Measurements from ENCODE around the gene ZP1. TPM values are rescaled to one million over a fixed set of nuclear protein-coding genes. Genes with fewer than 3 reads are reported as not detected.
A peak's percentile ranks its signal among the peaks of the same experiment; 100 is the strongest.

Gene ZP1
- total and polyA plus RNA-seq, 2 of the 4 experiments (the other 2 are of a cell fraction), result 0.18 to 1.6 TPM

DNA sequence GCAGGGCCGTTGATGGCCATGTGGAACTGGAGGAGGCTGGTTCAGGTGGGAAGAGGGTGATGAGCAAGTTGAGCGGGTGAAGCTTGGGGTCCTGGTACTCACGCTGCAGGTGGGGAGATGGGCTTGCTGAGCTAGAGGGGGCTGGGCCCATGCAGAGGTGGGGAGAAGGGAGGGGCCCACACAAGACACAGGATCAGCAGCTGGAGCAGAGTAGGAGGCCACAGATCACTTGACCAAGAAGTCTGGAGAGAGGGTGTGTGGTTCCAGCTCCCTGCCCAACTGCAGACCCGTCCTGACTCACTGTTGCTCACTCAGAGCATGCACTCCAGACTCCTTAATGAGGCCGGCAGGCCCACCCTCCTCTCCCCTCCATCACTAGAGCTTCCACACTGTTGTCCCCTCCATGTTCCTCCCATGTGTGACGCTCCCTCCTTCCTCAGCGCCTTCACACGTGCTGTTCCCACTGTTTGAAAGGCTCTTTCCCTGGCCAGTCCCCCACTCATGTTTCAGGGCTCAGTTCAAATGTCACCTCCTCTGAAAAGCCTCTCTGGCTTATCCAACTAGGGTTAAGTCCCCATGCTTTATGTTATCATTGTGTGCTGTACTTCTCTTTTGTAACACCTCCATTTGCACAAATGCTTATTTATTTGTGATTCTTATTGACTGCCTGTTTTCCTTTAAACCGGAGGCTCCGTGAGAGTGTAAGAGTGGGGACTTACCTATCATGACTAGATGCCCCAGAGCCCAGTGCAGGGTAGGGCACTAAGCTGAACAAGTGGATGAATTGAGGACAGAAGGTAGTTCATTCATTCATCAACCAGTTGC is 23.1 kb upstream of the ZP1 start:
- WGBS, 2 experiments (ENCODE audit: extremely low coverage in 2 of 2, insufficient read length in 1 of 2), result 64% methylated on average over 3 of the region's 10 CpGs; no CpG with 5 or more reads in 1 of the 2 experiments
- H2BK5ac ChIP-seq (ENCODE audit: low read depth, low read length, poor library complexity, severe bottlenecking), result no peak overlapping the region
- no peak overlapping the region for H4K5ac ChIP-seq (ENCODE audit: low read depth, low read length)
- ChIA-PET POLR2A (ENCODE audit: unreplicated experiment) (no interaction called here), CTCF (interaction anchor here (1.1 kb wide), 2 partner anchors 12 to 43 kb away, joined by 4 read pairs; partner anchors contain the start of gene PTGDR2)
- no peak overlapping the region; the same call in 1 of the 2 replicates for H2AK5ac ChIP-seq (ENCODE audit: low read depth, low read length)
- no peaks in the 10 kb centered on the region for H3K27me3 ChIP-seq (ENCODE audit: control insufficient read depth, insufficient read depth, low read length)
- 0 out of 2 replicates have a peak, but pooled peaks cover 12% of the 10 kb centered on the region for H4K20me1 ChIP-seq (ENCODE audit: insufficient read depth, low read length)
- H3K79me1 ChIP-seq (ENCODE audit: low read depth in 1 of 2, low read length in 2 of 2), result peaks cover 19 to 53% of the 10 kb centered on the region in 2 experiments
- no peak overlapping the region for H4K8ac ChIP-seq (ENCODE audit: low read depth in 2 of 2, low read length in 2 of 2)
- H3K56ac ChIP-seq (ENCODE audit: extremely low read depth, insufficient read depth, low read length), result no peak overlapping the region
- in situ Hi-C loops (cut with MboI; ENCODE audit: low sequenced_read_pairs) (no loop called here), dilution Hi-C loops (cut with HindIII; ENCODE audit: low sequenced_read_pairs, unreplicated experiment) (no loop called here), intact Hi-C loops (cut with micrococcal nuclease) (no loop called here)
- peak overlapping the region; percentile 72 for H3K4me2 ChIP-seq (ENCODE audit: low read depth, low read length)
- no peak for TF ChIP-seq MAZ (IDR thresholded peaks at IDR 0.05; ENCODE audit: borderline replicate concordance, low read depth, low read length)
- TF ChIP-seq RFX5 (IDR thresholded peaks at IDR 0.05; ENCODE audit: low read depth, low read length), result no peak
- no peak for TF ChIP-seq RCOR1 (IDR thresholded peaks at IDR 0.05; ENCODE audit: insufficient replicate concordance, low read length)
- TF ChIP-seq FOS (IDR thresholded peaks at IDR 0.05; ENCODE audit: low read depth, low read length), result no peak
- TF ChIP-seq, protein P1, sequence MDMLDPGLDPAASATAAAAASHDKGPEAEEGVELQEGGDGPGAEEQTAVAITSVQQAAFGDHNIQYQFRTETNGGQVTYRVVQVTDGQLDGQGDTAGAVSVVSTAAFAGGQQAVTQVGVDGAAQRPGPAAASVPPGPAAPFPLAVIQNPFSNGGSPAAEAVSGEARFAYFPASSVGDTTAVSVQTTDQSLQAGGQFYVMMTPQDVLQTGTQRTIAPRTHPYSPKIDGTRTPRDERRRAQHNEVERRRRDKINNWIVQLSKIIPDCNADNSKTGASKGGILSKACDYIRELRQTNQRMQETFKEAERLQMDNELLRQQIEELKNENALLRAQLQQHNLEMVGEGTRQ (IDR thresholded peaks at IDR 0.05; ENCODE audit: low read depth, low read length), result no peak
- TF ChIP-seq RAD21 (IDR thresholded peaks at IDR 0.05; ENCODE audit: low read length), result no peak
- TF ChIP-seq, protein P2, sequence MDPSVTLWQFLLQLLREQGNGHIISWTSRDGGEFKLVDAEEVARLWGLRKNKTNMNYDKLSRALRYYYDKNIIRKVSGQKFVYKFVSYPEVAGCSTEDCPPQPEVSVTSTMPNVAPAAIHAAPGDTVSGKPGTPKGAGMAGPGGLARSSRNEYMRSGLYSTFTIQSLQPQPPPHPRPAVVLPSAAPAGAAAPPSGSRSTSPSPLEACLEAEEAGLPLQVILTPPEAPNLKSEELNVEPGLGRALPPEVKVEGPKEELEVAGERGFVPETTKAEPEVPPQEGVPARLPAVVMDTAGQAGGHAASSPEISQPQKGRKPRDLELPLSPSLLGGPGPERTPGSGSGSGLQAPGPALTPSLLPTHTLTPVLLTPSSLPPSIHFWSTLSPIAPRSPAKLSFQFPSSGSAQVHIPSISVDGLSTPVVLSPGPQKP (IDR thresholded peaks at IDR 0.05; ENCODE audit: borderline replicate concordance, low read depth, low read length), result no peak
- no peak for TF ChIP-seq SMC3 (IDR thresholded peaks at IDR 0.05; ENCODE audit: low read depth, low read length)
- TF ChIP-seq NFE2L2 (IDR thresholded peaks at IDR 0.05; ENCODE audit: low read depth, low read length), result no peak
- no peak for TF ChIP-seq BHLHE40 (IDR thresholded peaks at IDR 0.05; ENCODE audit: low read depth, low read length)
- ATAC-seq (ENCODE audit: low read depth) (peak; percentile 12; the same call in 1 of the 2 replicates), DNase-seq (peak; percentile 56)
- H4K91ac ChIP-seq (ENCODE audit: insufficient read depth, low read depth, low read length), result no peak overlapping the region
- peaks cover 25% of the 10 kb centered on the region for H3K4me1 ChIP-seq (ENCODE audit: control insufficient read depth, insufficient read depth, low read length)
- H3K14ac ChIP-seq (replicated peaks; ENCODE audit: low read depth, low read length), result no peak overlapping the region
- H3K9me1 ChIP-seq (ENCODE audit: insufficient read depth, low read length), result peaks cover 11% of the 10 kb centered on the region
- no peak overlapping the region for H3K27ac ChIP-seq (ENCODE audit: insufficient read depth, low read length)
- peak overlapping the region; percentile 66 for H2AK9ac ChIP-seq (replicated peaks; ENCODE audit: low read depth, low read length, poor library complexity)
- no peak overlapping the region for H3K4ac ChIP-seq (ENCODE audit: low read depth, low read length)
- no peak overlapping the region for H2BK120ac ChIP-seq (ENCODE audit: low read depth, low read length)
- H3K4me3 ChIP-seq (ENCODE audit: insufficient read depth, low read depth, low read length), result no peak overlapping the region
- H3K9ac ChIP-seq (ENCODE audit: low read depth, low read length), result peak overlapping the region; percentile 49
- H3K36me3 ChIP-seq (ENCODE audit: control insufficient read depth, insufficient read depth, low read length), result peaks cover 10% of the 10 kb centered on the region
- H2AFZ ChIP-seq (replicated peaks; ENCODE audit: low read length, poor library complexity), result peak overlapping the region; percentile 8
- H3K18ac ChIP-seq (ENCODE audit: low read depth, low read length), result no peak overlapping the region
- H2BK15ac ChIP-seq (ENCODE audit: low read depth, low read length), result no peak overlapping the region
- no TSS peak for BruUV-seq (replicated peaks)
- no peaks in the 10 kb centered on the region for H3K9me3 ChIP-seq (ENCODE audit: control insufficient read depth, insufficient read depth, low read length)
- H3K23ac ChIP-seq (ENCODE audit: low read depth, low read length), result peak overlapping the region; percentile 17; the same call in 1 of the 2 replicates
- no peak overlapping the region for H2BK20ac ChIP-seq (ENCODE audit: low read depth, low read length)
